CD4-positive, alpha-beta T cell (primary cell): Measurements from ENCODE around the gene KCNJ6. TPM values are rescaled to one million over a fixed set of nuclear protein-coding genes. Genes with fewer than 3 reads are reported as not detected.

Source experiments
- ATAC-seq: fragments of 200-7000 bp; cut with Tn5 transposase; one replicate; pipeline ENCODE4 v1.10.0; 2022; ENCODE audit warnings: mild to moderate bottlenecking; ENCODE audit not compliant: poor library complexity
- CTCF ChIA-PET: fragments of 350-600 bp; sonication (Branson Sonifier 250); formaldehyde crosslinking; loops from one replicate; lab custom pipeline; 2021; ENCODE audit warnings: antibody characterized with exemption, inconsistent platforms; lab: Charles Lee
- POLR2A ChIA-PET: fragments of 350-600 bp; sonication (Branson Sonifier 250); formaldehyde crosslinking; loops from one replicate; lab custom pipeline; 2021; ENCODE audit warnings: antibody characterized with exemption, inconsistent platforms; lab: Charles Lee
- DNase-seq, 14 experiments: peaks; one replicate each; pipeline ENCODE4 v3.0.0-alpha.2; 2013 to 2020; ENCODE audit warnings: mixed read lengths in 2 of 14
- H3K27ac ChIP-seq, 2 donors: one replicate each; pipeline versions ENCODE4 v1.5.1 to v1.7.0; 2013; ENCODE audit warnings: low read length in 2 of 2, low read depth in 1 of 2, mild to moderate bottlenecking in 1 of 2
- H3K27me3 ChIP-seq, 2 experiments: 1 replicate in 1 of 2; 2 replicates in 1 of 2; pipeline versions ENCODE4 v1.6.1 to v1.7.0; 2013; ENCODE audit warnings: low read length in 2 of 2, control low read depth in 1 of 2, mild to moderate bottlenecking in 1 of 2, moderate library complexity in 1 of 2; ENCODE audit not compliant: insufficient read depth in 2 of 2, control insufficient read depth in 1 of 2
- H3K36me3 ChIP-seq: one replicate; pipeline ENCODE4 v1.6.1; 2013; ENCODE audit warnings: low read length, control low read depth; ENCODE audit not compliant: insufficient read depth
- H3K4me1 ChIP-seq: one replicate; pipeline ENCODE4 v1.6.1; 2013; ENCODE audit warnings: low read length, control low read depth; ENCODE audit not compliant: insufficient read depth
- H3K4me3 ChIP-seq: one replicate; pipeline ENCODE4 v1.5.1; 2013; ENCODE audit warnings: mild to moderate bottlenecking, low read length, moderate library complexity
- H3K9me3 ChIP-seq, 2 experiments: 1 replicate in 1 of 2; 2 replicates in 1 of 2; pipeline versions ENCODE4 v1.6.1 to v1.7.0; 2013; ENCODE audit warnings: low read length in 2 of 2, mild to moderate bottlenecking in 2 of 2, control low read depth in 1 of 2, moderate library complexity in 1 of 2; ENCODE audit not compliant: control insufficient read depth in 1 of 2, insufficient read depth in 1 of 2
- H3K27ac Mint-ChIP-seq: one replicate; pipeline ENCODE4 v1.8.0; 2020; ENCODE audit warnings: mixed read lengths
- H3K27me3 Mint-ChIP-seq: one replicate; pipeline ENCODE4 v1.8.0; 2021; ENCODE audit warnings: mixed read lengths
- H3K36me3 Mint-ChIP-seq: one replicate; pipeline ENCODE4 v1.8.0; 2021; ENCODE audit warnings: low read depth, mixed read lengths
- H3K4me1 Mint-ChIP-seq: one replicate; pipeline ENCODE4 v1.8.0; 2021; ENCODE audit warnings: low read depth, mixed read lengths
- H3K4me3 Mint-ChIP-seq: one replicate; pipeline ENCODE4 v1.8.0; 2020; ENCODE audit warnings: mild to moderate bottlenecking, mixed read lengths
- H3K9me3 Mint-ChIP-seq: one replicate; pipeline ENCODE4 v1.8.0; 2020; ENCODE audit warnings: mixed read lengths
- intact Hi-C, 2 experiments: fragments of 100-400 bp; cut with DNase I in 1 of 2; cut with micrococcal nuclease in 1 of 2; formaldehyde crosslinking; loops; one replicate each; pipeline versions ENCODE4 v1.15.1 to v1.9.0; 2023 to 2025; cut with DNase I, micrococcal nuclease
- total RNA-seq, 174 experiments: library from RNA in 2 of 174; stranded (reverse) in 2 of 174; gene quantifications; one replicate each; pipeline ENCODE4 v1.2.3 and lab custom pipeline; 2021 to 2026
- TF ChIP-seq, protein P1 (sequence below): fragments of 200-600 bp; IDR thresholded peaks from one replicate; pipeline ENCODE4 v1.8.0; 2022; ENCODE audit warnings: antibody characterized with exemption, mild to moderate bottlenecking

KCNJ6 gene
- total RNA-seq, 2 experiments from 2014 or later = not detected

- DNase-seq = no peak
- Mint-ChIP-seq H3K27me3 (peaks cover 17% of the 10 kb centered on the region), H3K4me3 (no peak overlapping the region), H3K9me3 (no peaks in the 10 kb centered on the region), H3K4me1 (no peaks in the 10 kb centered on the region), H3K27ac (no peak overlapping the region), H3K36me3 (no peaks in the 10 kb centered on the region)
- TF ChIP-seq, protein P1, sequence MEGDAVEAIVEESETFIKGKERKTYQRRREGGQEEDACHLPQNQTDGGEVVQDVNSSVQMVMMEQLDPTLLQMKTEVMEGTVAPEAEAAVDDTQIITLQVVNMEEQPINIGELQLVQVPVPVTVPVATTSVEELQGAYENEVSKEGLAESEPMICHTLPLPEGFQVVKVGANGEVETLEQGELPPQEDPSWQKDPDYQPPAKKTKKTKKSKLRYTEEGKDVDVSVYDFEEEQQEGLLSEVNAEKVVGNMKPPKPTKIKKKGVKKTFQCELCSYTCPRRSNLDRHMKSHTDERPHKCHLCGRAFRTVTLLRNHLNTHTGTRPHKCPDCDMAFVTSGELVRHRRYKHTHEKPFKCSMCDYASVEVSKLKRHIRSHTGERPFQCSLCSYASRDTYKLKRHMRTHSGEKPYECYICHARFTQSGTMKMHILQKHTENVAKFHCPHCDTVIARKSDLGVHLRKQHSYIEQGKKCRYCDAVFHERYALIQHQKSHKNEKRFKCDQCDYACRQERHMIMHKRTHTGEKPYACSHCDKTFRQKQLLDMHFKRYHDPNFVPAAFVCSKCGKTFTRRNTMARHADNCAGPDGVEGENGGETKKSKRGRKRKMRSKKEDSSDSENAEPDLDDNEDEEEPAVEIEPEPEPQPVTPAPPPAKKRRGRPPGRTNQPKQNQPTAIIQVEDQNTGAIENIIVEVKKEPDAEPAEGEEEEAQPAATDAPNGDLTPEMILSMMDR = no peak
- Histone ChIP-seq H3K27ac (no peak overlapping the region), H3K36me3 (no peaks in the 10 kb centered on the region), H3K4me3 (no peak overlapping the region), H3K27me3 (no peaks in the 10 kb centered on the region), H3K9me3 (no peaks in the 10 kb centered on the region), H3K4me1 (no peaks in the 10 kb centered on the region)
- intact Hi-C loops = no loop called here
- CTCF ChIA-PET = no interaction called here
- no peak for ATAC-seq
- POLR2A ChIA-PET = interaction anchor here (0.6 kb wide), 1 partner anchor 146 kb away, joined by 3 read pairs; no protein-coding TSS in a partner anchor
Observed at GRCh38 chr21:37767984-37768383, 148.3 kb downstream of the KCNJ6 start.

DNA sequence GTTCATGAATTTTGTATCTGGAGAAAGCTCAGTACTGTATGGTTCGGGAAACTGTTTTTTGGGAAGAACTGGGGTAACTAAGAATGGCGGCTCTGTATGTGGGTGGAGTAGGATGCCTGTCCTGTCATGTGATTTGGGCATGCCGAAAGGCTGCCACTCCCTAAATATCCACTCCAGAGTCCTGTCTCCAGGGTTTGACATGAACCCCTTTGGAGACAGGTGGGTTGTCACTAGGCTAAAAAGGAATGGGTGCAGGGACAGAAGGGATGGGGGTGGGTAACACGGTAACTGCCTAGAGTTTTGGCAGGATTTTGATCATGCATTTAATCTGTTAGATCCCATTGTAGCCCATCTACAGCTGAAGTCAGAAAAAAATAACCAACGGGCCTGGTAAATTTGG lies 150.1 kb downstream of the KCNJ6 start:
- Mint-ChIP-seq H3K4me1 (no peaks in the 10 kb centered on the region), H3K9me3 (no peaks in the 10 kb centered on the region), H3K36me3 (no peaks in the 10 kb centered on the region), H3K27me3 (peaks cover 17% of the 10 kb centered on the region), H3K27ac (no peak overlapping the region), H3K4me3 (no peak overlapping the region)
- Histone ChIP-seq H3K27me3 (no peaks in the 10 kb centered on the region), H3K36me3 (no peaks in the 10 kb centered on the region), H3K27ac (no peak overlapping the region), H3K9me3 (no peaks in the 10 kb centered on the region), H3K4me1 (no peaks in the 10 kb centered on the region), H3K4me3 (no peak overlapping the region)
- ChIA-PET POLR2A (no interaction called here), CTCF (no interaction called here)
- DNase-seq = no peak
- no peak for ATAC-seq
- TF ChIP-seq, protein P1 = no peak
- intact Hi-C loops = no loop called here

GRCh38 chr21:37765221-37765900 lies 150.9 kb downstream of the KCNJ6 start:
- H3K27ac Mint-ChIP-seq = no peak overlapping the region
- H3K9me3 ChIP-seq = no peaks in the 10 kb centered on the region
- intact Hi-C loops = no loop called here
- no peak overlapping the region for H3K4me3 Mint-ChIP-seq
- H3K4me3 ChIP-seq = no peak overlapping the region
- DNase-seq = no peak
- no peaks in the 10 kb centered on the region for H3K36me3 Mint-ChIP-seq
- ChIA-PET CTCF (no interaction called here), POLR2A (no interaction called here)
- H3K9me3 Mint-ChIP-seq = no peaks in the 10 kb centered on the region
- no peak for ATAC-seq
- H3K36me3 ChIP-seq = no peaks in the 10 kb centered on the region
- no peaks in the 10 kb centered on the region for H3K4me1 ChIP-seq
- H3K27me3 Mint-ChIP-seq = peaks cover 17% of the 10 kb centered on the region
- no peaks in the 10 kb centered on the region for H3K4me1 Mint-ChIP-seq
- H3K27me3 ChIP-seq = no peaks in the 10 kb centered on the region
- TF ChIP-seq, protein P1 = no peak
- H3K27ac ChIP-seq = no peak overlapping the region
